PC-3 (cell line): ENCODE results near the gene HIVEP3. TPM values are rescaled to one million over a fixed set of nuclear protein-coding genes. Genes with fewer than 3 reads are reported as not detected.

Experiments
- ATAC-seq: fragments of 200-7000 bp; cut with Tn5 transposase; 2 replicates; pipeline ENCODE4 v1.9.1; 2020; ENCODE audit warnings: mild to moderate bottlenecking, moderate library complexity
- BruUV-seq: library from RNA; stranded (reverse); fragments of 400-500 nt; replicated peaks from 2 replicates; lab custom pipeline; 2021; lab: Mats Ljungman, UMichigan
- CTCF ChIA-PET: fragments of 300-600 bp; sonication (Branson Sonifier 250); formaldehyde crosslinking; loops from one replicate; lab custom pipeline; 2022; ENCODE audit warnings: antibody characterized with exemption; lab: Charles Lee
- POLR2A ChIA-PET: fragments of 300-600 bp; sonication (Branson Sonifier 250); formaldehyde crosslinking; loops from one replicate; lab custom pipeline; 2022; ENCODE audit warnings: antibody characterized with exemption; ENCODE audit not compliant: unreplicated experiment; lab: Charles Lee
- DNase-seq: peaks from one replicate; pipeline ENCODE4 v3.0.0-alpha.2; 2015
- H2AFZ ChIP-seq: fragments of 300-600 bp; sonication (generic); 2 replicates; pipeline ENCODE4 v1.6.0; 2016; ENCODE audit warnings: antibody characterized with exemption, low read length
- H3F3A ChIP-seq: fragments of 300-600 bp; sonication (generic); one replicate; pipeline ENCODE4 v1.6.0; 2017; ENCODE audit warnings: antibody characterized with exemption, low read length, control low read depth, mild to moderate bottlenecking; ENCODE audit not compliant: unreplicated experiment
- H3K27ac ChIP-seq: fragments of 300-600 bp; sonication (generic); 2 replicates; pipeline ENCODE4 v1.5.1; 2016; ENCODE audit warnings: mild to moderate bottlenecking, low read length
- H3K27me3 ChIP-seq: fragments of 300-600 bp; sonication (generic); 2 replicates; pipeline ENCODE4 v1.6.1; 2016; ENCODE audit warnings: low read length, mixed read lengths
- H3K36me3 ChIP-seq: fragments of 300-600 bp; sonication (generic); 2 replicates; pipeline ENCODE4 v1.6.1; 2016; ENCODE audit warnings: low read depth, mixed run types, low read length, mixed read lengths
- H3K4me1 ChIP-seq: fragments of 300-600 bp; sonication (generic); 2 replicates; pipeline ENCODE4 v1.5.1; 2016; ENCODE audit warnings: low read length; ENCODE audit not compliant: insufficient read depth
- H3K4me2 ChIP-seq: fragments of 300-600 bp; sonication (generic); 2 replicates; pipeline ENCODE4 v1.6.0; 2016; ENCODE audit warnings: low read length
- H3K4me3 ChIP-seq: fragments of 300-600 bp; sonication (generic); 2 replicates; pipeline ENCODE4 v1.5.1; 2016; ENCODE audit warnings: mild to moderate bottlenecking, low read length, mixed read lengths
- H3K79me2 ChIP-seq: fragments of 300-600 bp; sonication (generic); 2 replicates; pipeline ENCODE4 v1.6.1; 2017; ENCODE audit warnings: low read length, mixed read lengths
- H3K9ac ChIP-seq: fragments of 300-600 bp; sonication (generic); 2 replicates; pipeline ENCODE4 v1.6.0; 2016; ENCODE audit warnings: mild to moderate bottlenecking, low read length
- H3K9me2 ChIP-seq: fragments of 300-600 bp; sonication (generic); replicated peaks from 2 replicates; pipeline ENCODE4 v1.6.1; 2016; ENCODE audit warnings: mixed run types, low read length, mixed read lengths
- H3K9me3 ChIP-seq: fragments of 300-600 bp; sonication (generic); 2 replicates; pipeline ENCODE4 v1.6.1; 2016; ENCODE audit warnings: low read length, mixed read lengths
- H4K20me1 ChIP-seq: fragments of 300-600 bp; sonication (generic); 2 replicates; pipeline ENCODE4 v1.6.1; 2016; ENCODE audit warnings: low read length, mixed read lengths
- CTCF ChIP-seq: fragments of 300-600 bp; sonication (generic); conservative IDR thresholded peaks from 2 replicates; pipeline ENCODE4 v1.5.1; 2017; ENCODE audit warnings: antibody characterized with exemption, low read depth, mild to moderate bottlenecking, low read length
- EZH2 ChIP-seq: fragments of 300-600 bp; sonication (generic); IDR thresholded peaks from one replicate; pipeline ENCODE4 v1.6.1; 2017; ENCODE audit warnings: antibody characterized with exemption, mild to moderate bottlenecking, low read length; ENCODE audit not compliant: unreplicated experiment
- EZH2phosphoT487 ChIP-seq: fragments of 300-600 bp; sonication (generic); IDR thresholded peaks from 2 replicates; pipeline ENCODE4 v1.6.1; 2018; ENCODE audit warnings: mild to moderate bottlenecking, antibody characterized with exemption, low read length, borderline replicate concordance
- intact Hi-C: fragments of 100-400 bp; cut with micrococcal nuclease; formaldehyde crosslinking; loops from 2 replicates; pipeline ENCODE4 v1.9.0; 2023
- total RNA-seq: library from RNA; depleted of rRNA; stranded (reverse); fragments of >200 nt; gene quantifications from 2 replicates; pipeline ENCODE4 v1.2.3, GENCODE V29; 2014

Gene HIVEP3
- total RNA-seq, 1 experiment from 2014 or later, result 9.8 TPM

GRCh38 chr1:41819843-41820242, 98.9 kb downstream of the HIVEP3 start:
- Histone ChIP-seq H3K27ac (no peak overlapping the region), H3K4me2 (no peak overlapping the region), H3K4me1 (no peaks in the 10 kb centered on the region), H3K79me2 (no peaks in the 10 kb centered on the region), H3K9me3 (no peaks in the 10 kb centered on the region), H4K20me1 (no peaks in the 10 kb centered on the region), H3K27me3 (no peaks in the 10 kb centered on the region), H3K9me2 (no peaks in the 10 kb centered on the region), H3K9ac (no peak overlapping the region), H3F3A (no peaks in the 10 kb centered on the region), H3K4me3 (no peak overlapping the region), H2AFZ (no peak overlapping the region), H3K36me3 (no peaks in the 10 kb centered on the region)
- ChIA-PET CTCF (interaction anchor here (0.7 kb wide), 1 partner anchor 55 kb away, joined by 5 read pairs; no protein-coding TSS in a partner anchor), POLR2A (no interaction called here)
- no peak for TF ChIP-seq EZH2phosphoT487
- no peak for TF ChIP-seq EZH2
- TF ChIP-seq CTCF, result no peak
- DNase-seq, result no peak
- intact Hi-C loops, result loop anchor here (10.0 kb wide), 1 partner anchor 215 kb away; no protein-coding TSS in a partner anchor
- no TSS peak for BruUV-seq
- ATAC-seq, result no peak

DNA sequence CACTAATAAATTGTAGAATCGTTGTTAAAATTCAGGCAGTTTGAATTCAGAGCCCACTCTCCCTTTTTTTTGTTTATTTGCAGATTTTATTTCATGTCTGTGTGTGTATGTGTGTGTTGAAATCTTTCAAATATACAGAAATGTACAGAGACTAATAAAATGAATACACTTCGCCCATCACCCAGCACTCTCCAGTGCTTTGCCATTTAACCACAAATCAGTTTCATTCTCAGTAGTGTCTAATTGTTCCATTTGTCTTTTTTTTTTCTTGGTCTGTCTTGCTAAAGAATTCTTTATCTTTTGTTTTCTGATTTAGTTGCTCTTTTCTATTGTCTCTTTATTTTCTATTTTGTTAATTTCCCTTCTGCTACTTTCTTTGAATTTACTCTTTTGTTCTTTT, 99.7 kb downstream of the HIVEP3 start:
- POLR2A ChIA-PET, result interaction anchor here (0.6 kb wide), 1 partner anchor 177 kb away, joined by 5 read pairs; no protein-coding TSS in a partner anchor
- no peak for TF ChIP-seq CTCF
- no peak for TF ChIP-seq EZH2phosphoT487
- no peak for TF ChIP-seq EZH2
- H2AFZ ChIP-seq, result no peak overlapping the region

DNA sequence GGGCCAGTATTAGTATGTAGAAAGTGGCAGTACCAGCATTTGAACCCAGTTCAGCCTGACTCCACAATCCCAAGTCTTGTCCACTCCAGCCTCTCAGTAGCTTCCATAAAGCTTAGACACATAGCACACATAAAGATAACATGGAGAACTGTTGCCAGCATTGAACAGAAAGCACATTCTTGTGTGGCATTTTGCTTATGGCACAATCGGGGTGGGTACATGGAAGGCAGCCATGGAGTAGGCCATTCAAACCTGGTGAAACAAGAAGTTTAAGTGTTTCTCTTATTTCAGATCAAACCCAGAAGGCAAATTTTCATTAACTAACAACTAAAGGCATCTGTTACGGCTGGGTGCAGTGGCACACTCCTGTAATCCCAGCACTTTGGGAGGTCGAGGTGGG, 102.7 kb downstream of the HIVEP3 start:
- ChIA-PET CTCF (no interaction called here), POLR2A (no interaction called here)
- no peak overlapping the region for H3K27ac ChIP-seq
- no peaks in the 10 kb centered on the region for H3K9me3 ChIP-seq
- H3F3A ChIP-seq, result no peaks in the 10 kb centered on the region
- H3K27me3 ChIP-seq, result no peaks in the 10 kb centered on the region
- intact Hi-C loops, result loop anchor here (10.0 kb wide), 1 partner anchor 219 kb away; no protein-coding TSS in a partner anchor
- H3K36me3 ChIP-seq, result no peaks in the 10 kb centered on the region
- no peak for TF ChIP-seq EZH2
- TF ChIP-seq CTCF, result no peak
- TF ChIP-seq EZH2phosphoT487, result no peak
- H2AFZ ChIP-seq, result no peak overlapping the region
- H3K4me2 ChIP-seq, result no peak overlapping the region
- H3K79me2 ChIP-seq, result no peaks in the 10 kb centered on the region
- no peak for ATAC-seq
- no peak overlapping the region for H3K9ac ChIP-seq
- DNase-seq, result no peak
- peaks cover 16% of the 10 kb centered on the region for H3K4me1 ChIP-seq
- no peaks in the 10 kb centered on the region for H4K20me1 ChIP-seq
- H3K9me2 ChIP-seq, result no peaks in the 10 kb centered on the region
- BruUV-seq, result no TSS peak
- H3K4me3 ChIP-seq, result no peak overlapping the region

More for the DNA sequence above, 99.7 kb downstream of the HIVEP3 start:
- no peaks in the 10 kb centered on the region for H3K4me1 ChIP-seq
- CTCF ChIA-PET, result interaction anchor here (0.7 kb wide), 1 partner anchor 55 kb away, joined by 5 read pairs; no protein-coding TSS in a partner anchor
- no peaks in the 10 kb centered on the region for H4K20me1 ChIP-seq
- H3K79me2 ChIP-seq, result no peaks in the 10 kb centered on the region
- no peak overlapping the region for H3K4me2 ChIP-seq
- H3K9me2 ChIP-seq, result no peaks in the 10 kb centered on the region
- H3K9me3 ChIP-seq, result no peaks in the 10 kb centered on the region
- no peak overlapping the region for H3K27ac ChIP-seq
- BruUV-seq, result no TSS peak
- no peaks in the 10 kb centered on the region for H3K36me3 ChIP-seq
- intact Hi-C loops, result loop anchor here (10.0 kb wide), 1 partner anchor 216 kb away; no protein-coding TSS in a partner anchor
- ATAC-seq (no peak), DNase-seq (no peak)
- no peak overlapping the region for H3K4me3 ChIP-seq
- H3F3A ChIP-seq, result no peaks in the 10 kb centered on the region
- H3K27me3 ChIP-seq, result no peaks in the 10 kb centered on the region
- H3K9ac ChIP-seq, result no peak overlapping the region
